KMS-11 (cell line): ENCODE measurements around the gene FBXO41.

ENCODE experiments used
- H2AFZ ChIP-seq: fragments of 200-600 bp; sonication (generic); 2 replicates; pipeline ENCODE4 v1.6.1; 2016; ENCODE audit warnings: antibody characterized with exemption, mixed run types, low read depth
- H3K27ac ChIP-seq: fragments of 200-600 bp; sonication (generic); 2 replicates; pipeline ENCODE4 v1.6.1; 2016; ENCODE audit warnings: mild to moderate bottlenecking, mixed run types
- H3K27me3 ChIP-seq: fragments of 200-600 bp; sonication (generic); 2 replicates; pipeline ENCODE4 v1.6.1; 2017; ENCODE audit warnings: mild to moderate bottlenecking, low read depth, mixed run types, moderate library complexity; ENCODE audit not compliant: insufficient read depth
- H3K36me3 ChIP-seq: fragments of 200-600 bp; sonication (generic); 2 replicates; pipeline ENCODE4 v1.6.1; 2017; ENCODE audit warnings: mild to moderate bottlenecking, mixed run types; ENCODE audit not compliant: insufficient read depth
- H3K4me1 ChIP-seq: fragments of 200-600 bp; sonication (generic); 2 replicates; pipeline ENCODE4 v1.6.1; 2016; ENCODE audit warnings: mild to moderate bottlenecking, low read depth, mixed run types; ENCODE audit not compliant: poor library complexity, severe bottlenecking
- H3K4me2 ChIP-seq: fragments of 200-600 bp; sonication (generic); 2 replicates; pipeline ENCODE4 v1.7.0; 2016; ENCODE audit warnings: mild to moderate bottlenecking, mixed run types
- H3K4me3 ChIP-seq: fragments of 200-600 bp; sonication (generic); IDR thresholded peaks from 2 replicates; pipeline ENCODE4 v1.6.1; 2017; ENCODE audit warnings: low read depth, low read length, mixed read lengths; ENCODE audit not compliant: insufficient read depth
- H3K79me2 ChIP-seq: fragments of 200-600 bp; sonication (generic); 2 replicates; pipeline ENCODE4 v1.6.1; 2016; ENCODE audit warnings: low read depth, mixed run types; ENCODE audit not compliant: insufficient read depth
- H3K9ac ChIP-seq: fragments of 200-600 bp; sonication (generic); 2 replicates; pipeline ENCODE4 v1.6.1; 2016; ENCODE audit warnings: mild to moderate bottlenecking, mixed run types
- H4K20me1 ChIP-seq: fragments of 200-600 bp; sonication (generic); 2 replicates; pipeline ENCODE4 v1.6.1; 2016; ENCODE audit warnings: mild to moderate bottlenecking, mixed run types; ENCODE audit not compliant: insufficient read depth
- TF ChIP-seq, protein P1 (sequence below): fragments of 200-600 bp; sonication (generic); conservative IDR thresholded peaks from 2 replicates; pipeline ENCODE4 v1.6.1; 2017; ENCODE audit warnings: low read depth, mild to moderate bottlenecking, antibody characterized with exemption, low read length, moderate library complexity, mixed read lengths

FBXO41 gene

GRCh38 chr2:73294239-73294638, 10.0 kb upstream of the FBXO41 start:
- TF ChIP-seq, protein P1, sequence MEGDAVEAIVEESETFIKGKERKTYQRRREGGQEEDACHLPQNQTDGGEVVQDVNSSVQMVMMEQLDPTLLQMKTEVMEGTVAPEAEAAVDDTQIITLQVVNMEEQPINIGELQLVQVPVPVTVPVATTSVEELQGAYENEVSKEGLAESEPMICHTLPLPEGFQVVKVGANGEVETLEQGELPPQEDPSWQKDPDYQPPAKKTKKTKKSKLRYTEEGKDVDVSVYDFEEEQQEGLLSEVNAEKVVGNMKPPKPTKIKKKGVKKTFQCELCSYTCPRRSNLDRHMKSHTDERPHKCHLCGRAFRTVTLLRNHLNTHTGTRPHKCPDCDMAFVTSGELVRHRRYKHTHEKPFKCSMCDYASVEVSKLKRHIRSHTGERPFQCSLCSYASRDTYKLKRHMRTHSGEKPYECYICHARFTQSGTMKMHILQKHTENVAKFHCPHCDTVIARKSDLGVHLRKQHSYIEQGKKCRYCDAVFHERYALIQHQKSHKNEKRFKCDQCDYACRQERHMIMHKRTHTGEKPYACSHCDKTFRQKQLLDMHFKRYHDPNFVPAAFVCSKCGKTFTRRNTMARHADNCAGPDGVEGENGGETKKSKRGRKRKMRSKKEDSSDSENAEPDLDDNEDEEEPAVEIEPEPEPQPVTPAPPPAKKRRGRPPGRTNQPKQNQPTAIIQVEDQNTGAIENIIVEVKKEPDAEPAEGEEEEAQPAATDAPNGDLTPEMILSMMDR: no peak
- Histone ChIP-seq H3K27ac (no peak overlapping the region), H3K4me1 (no peaks in the 10 kb centered on the region), H3K27me3 (peaks cover 39% of the 10 kb centered on the region; the same call in 1 of the 2 replicates), H2AFZ (no peak overlapping the region), H3K4me2 (peak overlapping the region; percentile 68), H3K36me3 (no peaks in the 10 kb centered on the region), H4K20me1 (no peaks in the 10 kb centered on the region), H3K79me2 (no peaks in the 10 kb centered on the region), H3K9ac (no peak overlapping the region), H3K4me3 (no peak overlapping the region)

- H3K27ac ChIP-seq: no peak within 1 kb of the TSS
- no peaks in the 10 kb centered on the region for H3K4me1 ChIP-seq
- H3K4me2 ChIP-seq: peak within 1 kb of the TSS; percentile 68
- H3K4me3 ChIP-seq: peak within 1 kb of the TSS; percentile 88
- H4K20me1 ChIP-seq: no peaks in the 10 kb centered on the region
- H3K9ac ChIP-seq: no peak within 1 kb of the TSS
- H3K79me2 ChIP-seq: no peaks in the 10 kb centered on the region
- no peaks in the 10 kb centered on the region for H3K36me3 ChIP-seq
- TF ChIP-seq, protein P1: no peak; the same call in 1 of the 2 replicates
- H3K27me3 ChIP-seq: peaks cover 39% of the 10 kb centered on the region; the same call in 1 of the 2 replicates
- peak within 1 kb of the TSS; percentile 64; the same call in 1 of the 2 replicates for H2AFZ ChIP-seq
Measured at GRCh38 chr2:73293534-73294171, 9.4 kb upstream of the FBXO41 start, which contains the start of gene EGR4. Gene EGR4, minus strand, starts transcription at chr2:73293548. Its CDS starts 231 bp downstream, at chr2:73293317.

DNA sequence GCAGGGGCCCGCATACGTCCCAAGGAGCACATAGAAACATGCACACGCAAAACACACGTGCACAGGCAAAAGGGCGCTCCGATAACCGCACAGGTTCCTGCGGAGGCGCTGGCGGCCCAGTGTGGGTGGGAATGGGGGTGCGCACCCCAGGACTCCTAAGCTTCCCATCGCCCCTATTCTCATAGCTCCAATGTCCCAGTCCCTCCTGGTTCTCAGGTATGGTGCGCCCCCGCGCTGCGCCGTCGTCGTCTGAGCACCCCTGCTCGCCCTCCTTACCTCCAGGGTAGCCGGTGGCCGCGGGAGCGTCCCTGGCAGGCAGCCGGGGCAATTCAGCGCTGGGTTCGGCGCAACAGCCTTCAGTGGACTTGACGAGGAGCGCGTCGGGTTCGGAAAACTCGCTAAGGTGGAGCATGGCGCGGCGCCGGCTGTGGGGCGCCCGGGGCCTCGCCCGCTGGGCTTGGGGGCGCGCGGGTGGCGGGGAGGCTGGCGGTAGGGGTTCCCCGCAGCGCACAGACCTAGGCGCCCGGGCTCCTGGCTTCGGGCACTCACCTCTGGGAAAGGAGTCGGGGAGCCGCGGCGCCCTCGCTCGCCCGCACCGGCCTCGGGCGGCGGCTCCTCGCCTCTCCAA, 8.7 kb upstream of the FBXO41 start:
- Histone ChIP-seq H3K9ac (no peak overlapping the region), H3K79me2 (no peaks in the 10 kb centered on the region), H3K4me1 (no peaks in the 10 kb centered on the region), H3K4me2 (peak overlapping the region; percentile 68), H3K27me3 (peaks cover 39% of the 10 kb centered on the region; the same call in 1 of the 2 replicates), H3K4me3 (peak overlapping the region; percentile 54), H4K20me1 (no peaks in the 10 kb centered on the region), H2AFZ (0 out of 2 replicates have a peak overlapping the region, but pooled peaks have one; percentile 64), H3K36me3 (no peaks in the 10 kb centered on the region), H3K27ac (no peak overlapping the region)
- TF ChIP-seq, protein P1: no peak

DNA sequence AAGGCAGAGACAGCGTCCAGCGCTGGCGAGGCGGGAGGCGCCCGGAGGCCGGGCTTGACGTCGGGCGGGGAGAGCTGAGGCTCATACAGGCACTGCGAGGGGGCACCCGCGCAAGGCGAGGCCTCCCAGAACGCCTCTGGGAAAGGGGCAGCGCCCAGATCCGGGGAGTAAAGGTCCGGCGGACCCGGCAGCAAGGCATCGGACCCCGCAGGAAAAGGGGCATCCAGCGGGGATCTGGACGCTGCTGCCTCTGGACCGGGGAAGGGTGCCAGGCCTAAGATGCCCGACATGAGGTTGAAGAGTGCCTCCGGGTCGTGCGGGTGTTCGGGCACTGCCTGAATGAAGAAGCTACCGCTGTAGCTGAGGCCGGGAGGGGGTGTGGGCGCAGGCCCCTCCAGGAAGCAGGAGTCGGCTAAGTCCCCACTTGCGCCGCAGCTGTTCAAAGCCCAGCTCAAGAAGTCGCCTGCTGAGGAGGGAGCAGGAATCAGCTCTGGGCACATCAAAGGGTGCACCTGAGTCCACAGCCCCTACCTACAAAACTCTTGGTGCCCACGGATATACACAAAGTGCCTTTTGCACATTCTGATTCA, 8.1 kb upstream of the FBXO41 start:
- H3K9ac ChIP-seq: no peak overlapping the region
- TF ChIP-seq, protein P1: no peak
- no peaks in the 10 kb centered on the region for H3K36me3 ChIP-seq
- H3K27ac ChIP-seq: no peak overlapping the region
- no peaks in the 10 kb centered on the region for H3K79me2 ChIP-seq
- H4K20me1 ChIP-seq: no peaks in the 10 kb centered on the region
- peak overlapping the region; percentile 68; the same call in 1 of the 2 replicates for H3K4me2 ChIP-seq
- no peaks in the 10 kb centered on the region for H3K4me1 ChIP-seq
- no peak overlapping the region for H2AFZ ChIP-seq
- peak overlapping the region; percentile 54 for H3K4me3 ChIP-seq
- H3K27me3 ChIP-seq: peaks cover 39% of the 10 kb centered on the region; the same call in 1 of the 2 replicates
